ENCODE measurements around the gene TRPM4. TPM values are rescaled to one million over a fixed set of nuclear protein-coding genes. Genes with fewer than 3 reads are reported as not detected.

Gene TRPM4
- total RNA-seq, 4 donors from 2014 or later = 45.2 to 87.6 (median 62.4) TPM

DNA sequence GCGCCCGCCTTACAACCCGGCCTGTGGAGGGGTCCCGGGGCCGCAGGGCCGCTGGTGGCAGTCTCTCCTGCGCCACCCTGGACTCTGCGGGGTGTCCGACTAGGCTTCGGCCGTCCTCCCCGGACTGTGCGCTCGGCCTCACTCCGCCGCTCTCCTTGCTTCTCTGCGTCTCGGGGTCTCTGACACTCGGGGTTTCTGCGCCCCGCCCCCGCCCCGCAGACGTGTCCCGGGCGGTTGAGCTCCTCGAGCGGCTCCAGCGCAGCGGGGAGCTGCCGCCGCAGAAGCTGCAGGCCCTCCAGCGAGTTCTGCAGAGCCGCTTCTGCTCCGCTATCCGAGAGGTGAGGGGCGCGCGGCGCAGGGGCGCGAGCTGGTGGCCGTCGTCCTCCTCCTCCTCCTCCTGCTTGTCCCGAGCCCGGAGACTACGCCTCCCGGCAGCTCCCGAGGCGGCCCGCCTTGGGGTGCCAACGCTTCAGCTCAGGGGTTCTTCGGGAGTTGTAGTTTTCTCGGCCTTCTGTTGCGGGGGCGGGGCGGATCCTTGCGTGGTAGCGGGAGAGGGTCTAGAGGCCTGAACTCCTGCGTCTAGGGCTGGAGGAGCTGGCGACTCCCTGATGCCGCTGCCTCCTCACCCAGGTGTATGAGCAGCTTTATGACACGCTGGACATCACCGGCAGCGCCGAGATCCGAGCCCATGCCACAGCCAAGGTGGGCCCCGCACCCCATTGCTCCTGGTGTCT is 42.8 kb upstream of the TRPM4 start:
- Histone ChIP-seq H3K27me3 (no peaks in the 10 kb centered on the region), H3K36me3 (no peaks in the 10 kb centered on the region), H3K27ac (peak overlapping the region; percentile 81), H3K4me3 (peak overlapping the region; percentile 91), H3K4me1 (peaks cover 56% of the 10 kb centered on the region), H3K9me3 (no peaks in the 10 kb centered on the region)
- DNase-seq (ENCODE audit: low spot score in 2 of 2) = no peak
- TF ChIP-seq POLR2AphosphoS5 (IDR thresholded peaks at IDR 0.05) (no peak), EP300 (IDR thresholded peaks at IDR 0.05) (no peak), POLR2A (IDR thresholded peaks at IDR 0.05) (no peak)
- TF ChIP-seq, protein P1, sequence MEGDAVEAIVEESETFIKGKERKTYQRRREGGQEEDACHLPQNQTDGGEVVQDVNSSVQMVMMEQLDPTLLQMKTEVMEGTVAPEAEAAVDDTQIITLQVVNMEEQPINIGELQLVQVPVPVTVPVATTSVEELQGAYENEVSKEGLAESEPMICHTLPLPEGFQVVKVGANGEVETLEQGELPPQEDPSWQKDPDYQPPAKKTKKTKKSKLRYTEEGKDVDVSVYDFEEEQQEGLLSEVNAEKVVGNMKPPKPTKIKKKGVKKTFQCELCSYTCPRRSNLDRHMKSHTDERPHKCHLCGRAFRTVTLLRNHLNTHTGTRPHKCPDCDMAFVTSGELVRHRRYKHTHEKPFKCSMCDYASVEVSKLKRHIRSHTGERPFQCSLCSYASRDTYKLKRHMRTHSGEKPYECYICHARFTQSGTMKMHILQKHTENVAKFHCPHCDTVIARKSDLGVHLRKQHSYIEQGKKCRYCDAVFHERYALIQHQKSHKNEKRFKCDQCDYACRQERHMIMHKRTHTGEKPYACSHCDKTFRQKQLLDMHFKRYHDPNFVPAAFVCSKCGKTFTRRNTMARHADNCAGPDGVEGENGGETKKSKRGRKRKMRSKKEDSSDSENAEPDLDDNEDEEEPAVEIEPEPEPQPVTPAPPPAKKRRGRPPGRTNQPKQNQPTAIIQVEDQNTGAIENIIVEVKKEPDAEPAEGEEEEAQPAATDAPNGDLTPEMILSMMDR (IDR thresholded peaks at IDR 0.05) = no peak
- WGBS = 24% methylated on average over 19 of the region's 68 CpGs

DNA sequence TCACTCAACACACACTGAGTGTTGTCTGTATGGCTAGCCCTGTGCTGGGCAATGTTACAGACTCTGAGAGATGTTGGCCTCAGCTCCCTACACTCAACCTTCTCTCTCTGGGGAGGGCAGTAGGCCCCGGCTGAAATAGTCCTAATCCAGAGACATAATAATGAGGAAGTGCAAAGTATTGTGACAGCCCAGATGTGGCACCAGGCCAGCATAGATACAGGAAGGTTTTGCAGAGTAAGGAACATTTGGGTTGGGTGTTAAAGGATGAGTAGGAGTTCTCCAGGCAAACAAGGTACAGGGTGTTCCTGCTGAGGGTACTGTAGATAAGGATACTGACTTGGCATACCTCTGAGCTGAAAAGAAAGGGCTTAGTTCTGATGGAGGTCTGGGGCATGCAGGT is 41.0 kb upstream of the TRPM4 start:
- H3K4me1 ChIP-seq = peaks cover 55% of the 10 kb centered on the region
- H3K4me3 ChIP-seq = no peak overlapping the region
- WGBS = 61% methylated on average over 1 of the region's 1 CpG
- H3K9me3 ChIP-seq = no peaks in the 10 kb centered on the region
- H3K27me3 ChIP-seq = no peaks in the 10 kb centered on the region
- TF ChIP-seq POLR2AphosphoS5 (IDR thresholded peaks at IDR 0.05) = no peak
- TF ChIP-seq POLR2A (IDR thresholded peaks at IDR 0.05) = no peak
- no peak for TF ChIP-seq EP300 (IDR thresholded peaks at IDR 0.05)
- TF ChIP-seq, protein P1 (IDR thresholded peaks at IDR 0.05) = no peak
- DNase-seq (ENCODE audit: low spot score in 2 of 2) = no peak
- no peak overlapping the region for H3K27ac ChIP-seq
- H3K36me3 ChIP-seq = no peaks in the 10 kb centered on the region

DNA sequence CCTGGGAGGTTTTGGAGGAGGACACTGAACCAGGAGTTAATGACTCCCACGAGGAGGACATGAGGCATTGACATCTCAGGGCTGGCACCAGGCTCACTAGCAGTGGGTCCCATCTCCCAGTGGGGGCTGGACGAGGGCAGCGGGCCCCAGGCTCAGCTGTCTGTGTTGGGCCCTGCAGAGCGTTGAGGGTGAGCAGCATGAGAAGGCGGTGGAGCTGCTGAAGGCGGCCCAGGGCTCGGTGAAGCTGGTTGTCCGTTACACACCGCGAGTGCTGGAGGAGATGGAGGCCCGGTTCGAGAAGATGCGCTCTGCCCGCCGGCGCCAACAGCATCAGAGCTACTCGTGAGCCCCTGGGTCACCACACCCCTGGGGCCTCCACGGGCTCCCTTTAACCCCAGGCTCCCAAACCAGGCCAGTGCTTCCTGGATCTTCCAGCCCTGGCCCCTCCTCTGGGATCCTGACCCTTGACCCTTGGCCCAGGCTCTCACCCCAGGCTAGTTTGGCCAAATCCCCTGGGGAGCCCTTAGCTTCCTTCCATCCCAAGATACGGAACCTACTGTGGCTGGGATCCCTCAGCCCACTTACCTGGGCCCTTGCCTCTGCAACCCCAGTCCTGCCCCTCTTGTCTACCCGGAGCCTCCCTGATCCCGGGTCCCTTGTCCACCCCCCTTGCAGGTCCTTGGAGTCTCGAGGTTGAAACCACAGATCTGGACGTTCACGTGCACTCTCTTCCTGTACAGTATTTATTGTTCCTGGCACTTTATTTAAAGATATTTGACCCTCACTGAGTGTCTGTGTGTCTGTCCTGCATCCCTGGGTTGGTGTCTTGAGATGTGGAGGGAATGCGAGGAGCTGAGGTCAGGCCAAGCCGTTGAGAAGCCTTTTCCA is 39.7 kb upstream of the TRPM4 start:
- Histone ChIP-seq H3K9me3 (no peaks in the 10 kb centered on the region), H3K27ac (peak overlapping the region; percentile 96), H3K36me3 (no peaks in the 10 kb centered on the region), H3K4me3 (peak overlapping the region; percentile 87), H3K4me1 (peaks cover 55% of the 10 kb centered on the region), H3K27me3 (no peaks in the 10 kb centered on the region)
- DNase-seq (ENCODE audit: low spot score in 2 of 2) = no peak
- TF ChIP-seq EP300 (IDR thresholded peaks at IDR 0.05) (no peak), POLR2AphosphoS5 (IDR thresholded peaks at IDR 0.05) (no peak), POLR2A (IDR thresholded peaks at IDR 0.05) (no peak)
- TF ChIP-seq, protein P1 (IDR thresholded peaks at IDR 0.05) = no peak
- 45% methylated on average over 15 of the region's 26 CpGs for WGBS

DNA sequence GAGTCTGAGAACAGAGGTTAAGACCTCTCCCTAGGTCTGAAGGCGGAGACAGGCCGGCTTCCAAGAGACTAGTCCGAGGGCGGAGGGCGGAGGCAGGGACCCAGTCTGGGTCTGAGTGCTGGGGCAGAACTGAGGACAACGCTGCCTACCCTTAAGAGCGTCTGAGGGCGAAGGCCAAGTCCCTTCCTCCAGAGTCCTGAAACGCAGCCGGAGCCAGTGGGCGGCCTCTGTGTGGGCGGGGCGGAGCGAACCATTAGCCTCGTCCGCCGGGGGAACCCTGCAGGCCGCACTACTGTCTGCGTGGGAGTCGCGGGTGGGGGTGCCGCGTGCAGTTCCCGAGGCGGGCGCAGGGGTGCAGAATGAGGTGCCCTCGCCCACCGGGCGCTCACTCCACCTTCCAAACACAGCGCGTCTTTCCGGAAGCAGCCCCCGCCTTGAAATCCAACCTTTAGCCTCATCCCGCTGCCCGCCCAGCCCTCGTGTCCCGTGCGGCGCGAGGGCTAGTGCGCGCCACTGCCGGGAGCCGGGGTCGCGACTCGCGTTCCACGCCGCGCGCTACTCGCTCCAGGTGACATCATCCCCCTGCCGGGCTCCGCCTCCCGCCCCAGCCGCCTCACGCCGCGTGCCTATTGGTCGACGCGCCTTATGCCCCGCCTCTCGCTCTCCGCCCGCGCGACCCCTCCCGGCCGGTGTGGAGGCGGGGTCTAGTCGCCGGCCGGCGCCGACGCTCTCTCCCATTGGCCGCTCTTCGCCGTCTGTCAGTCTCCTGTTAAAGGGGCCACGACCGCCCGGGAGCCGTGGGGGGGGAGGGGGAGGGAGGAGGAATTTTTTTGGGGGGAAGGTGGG is 38.8 kb upstream of the TRPM4 start, which contains the start of gene C19orf73:
Gene C19orf73 (minus strand): TSS at position 579 of the 846 bp plus-strand sequence. CDS start 121 bp downstream, at position 458.
- WGBS = under 1% methylated on average over 23 of the region's 85 CpGs
- TF ChIP-seq EP300 (IDR thresholded peaks at IDR 0.05) (no peak), POLR2AphosphoS5 (IDR thresholded peaks at IDR 0.05) (peak in 2 of 3 donors; percentile 65 to 79), POLR2A (IDR thresholded peaks at IDR 0.05) (peak; percentile 7 to 18)
- TF ChIP-seq, protein P1 (IDR thresholded peaks at IDR 0.05) = peak; percentile 16 to 34
- DNase-seq (ENCODE audit: low spot score in 2 of 2) = peak; percentile 95 to 97

More for the DNA sequence above, 38.8 kb upstream of the TRPM4 start, which contains the start of gene C19orf73:
- Histone ChIP-seq H3K27ac (peak within 1 kb of the TSS; percentile 96), H3K27me3 (no peaks in the 10 kb centered on the region), H3K36me3 (no peaks in the 10 kb centered on the region), H3K4me1 (peaks cover 48% of the 10 kb centered on the region), H3K9me3 (no peaks in the 10 kb centered on the region), H3K4me3 (peak within 1 kb of the TSS; percentile 87)

Data from suprapubic skin (tissue), 4 donors.